ENCODE results near the gene EPS15.

EPS15 gene

DNA sequence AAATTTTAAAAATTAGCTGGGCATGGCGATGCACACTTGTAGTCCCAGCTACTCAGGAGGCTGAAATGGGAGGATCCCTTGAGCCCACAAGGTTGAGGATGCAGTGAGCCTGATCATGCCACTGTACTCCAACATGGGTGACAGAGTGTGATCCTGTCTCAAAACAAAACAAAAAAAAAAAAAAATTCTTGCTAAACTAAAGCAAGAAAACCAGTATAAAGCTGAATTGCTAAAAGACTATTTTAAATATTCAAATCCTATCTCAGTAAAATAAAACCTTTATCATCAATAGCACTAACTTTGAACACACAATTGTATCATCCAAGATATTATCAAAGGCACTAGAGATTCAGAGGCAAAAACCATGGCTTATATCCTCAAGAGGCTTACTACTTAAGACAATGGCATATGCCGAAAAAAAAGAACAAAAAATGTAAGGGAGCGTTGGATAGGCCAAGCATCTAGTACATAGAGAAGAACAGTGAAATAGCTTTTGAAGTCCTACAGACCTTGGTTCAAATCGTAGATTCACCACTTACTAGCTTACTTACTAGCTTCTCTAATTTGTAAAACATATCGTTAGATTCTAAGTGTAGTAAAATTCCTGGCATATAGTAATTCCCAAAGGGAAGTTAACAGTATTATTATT lies 3.6 kb downstream of the EPS15 start:
- ChIA-PET CTCF (interaction anchor here (0.6 kb wide), 1 partner anchor 25 kb away, joined by 3 read pairs; no protein-coding TSS in a partner anchor), POLR2A (no interaction called here)
- TF ChIP-seq FOXM1 (IDR thresholded peaks at IDR 0.05; ENCODE audit: borderline replicate concordance) (no peak), HDGF (IDR thresholded peaks at IDR 0.05; ENCODE audit: borderline replicate concordance) (no peak), NFRKB (IDR thresholded peaks at IDR 0.05) (no peak), L3MBTL2 (conservative IDR thresholded peaks at IDR 0.05) (no peak), FOXA1 (IDR thresholded peaks at IDR 0.05) (no peak), FOXK2 (IDR thresholded peaks at IDR 0.05) (no peak), BHLHE40 (IDR thresholded peaks at IDR 0.05; ENCODE audit: borderline replicate concordance) (no peak), TARDBP (IDR thresholded peaks at IDR 0.05) (no peak)
- no peak for DNase-seq (ENCODE audit: extremely low spot score)

DNA sequence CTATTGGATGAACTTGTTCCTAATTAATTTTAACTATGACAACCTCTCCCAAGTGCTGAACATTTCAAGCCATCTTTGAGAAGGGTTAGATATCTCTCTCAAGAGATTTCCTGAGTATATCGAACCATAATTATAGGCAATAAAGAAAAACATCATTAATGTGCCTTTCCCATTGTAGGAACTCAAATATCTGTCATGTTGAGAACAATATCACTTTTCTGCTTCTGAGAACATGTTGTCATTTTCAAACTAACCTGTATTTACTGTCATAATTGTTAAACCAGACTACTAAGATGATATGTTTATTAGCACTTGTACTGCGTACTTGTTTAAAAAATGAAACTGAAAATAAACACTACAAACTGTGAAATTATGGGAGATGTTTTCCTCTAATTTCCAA lies 4.3 kb downstream of the EPS15 start:
- POLR2A ChIA-PET, result no interaction called here
- CTCF ChIA-PET, result no interaction called here
- TF ChIP-seq NFRKB (IDR thresholded peaks at IDR 0.05), result no peak
- no peak for TF ChIP-seq L3MBTL2 (conservative IDR thresholded peaks at IDR 0.05)
- no peak for TF ChIP-seq HDGF (IDR thresholded peaks at IDR 0.05; ENCODE audit: borderline replicate concordance)
- no peak for TF ChIP-seq FOXM1 (IDR thresholded peaks at IDR 0.05; ENCODE audit: borderline replicate concordance)
- TF ChIP-seq CTBP1 (IDR thresholded peaks at IDR 0.05; ENCODE audit: borderline replicate concordance), result no peak
- TF ChIP-seq TARDBP (IDR thresholded peaks at IDR 0.05), result no peak
- TF ChIP-seq ELF4 (IDR thresholded peaks at IDR 0.05), result no peak
- TF ChIP-seq, protein P1, sequence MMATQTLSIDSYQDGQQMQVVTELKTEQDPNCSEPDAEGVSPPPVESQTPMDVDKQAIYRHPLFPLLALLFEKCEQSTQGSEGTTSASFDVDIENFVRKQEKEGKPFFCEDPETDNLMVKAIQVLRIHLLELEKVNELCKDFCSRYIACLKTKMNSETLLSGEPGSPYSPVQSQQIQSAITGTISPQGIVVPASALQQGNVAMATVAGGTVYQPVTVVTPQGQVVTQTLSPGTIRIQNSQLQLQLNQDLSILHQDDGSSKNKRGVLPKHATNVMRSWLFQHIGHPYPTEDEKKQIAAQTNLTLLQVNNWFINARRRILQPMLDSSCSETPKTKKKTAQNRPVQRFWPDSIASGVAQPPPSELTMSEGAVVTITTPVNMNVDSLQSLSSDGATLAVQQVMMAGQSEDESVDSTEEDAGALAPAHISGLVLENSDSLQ (IDR thresholded peaks at IDR 0.05), result no peak
- TF ChIP-seq SP1 (IDR thresholded peaks at IDR 0.05), result no peak
- DNase-seq (ENCODE audit: extremely low spot score), result no peak

DNA sequence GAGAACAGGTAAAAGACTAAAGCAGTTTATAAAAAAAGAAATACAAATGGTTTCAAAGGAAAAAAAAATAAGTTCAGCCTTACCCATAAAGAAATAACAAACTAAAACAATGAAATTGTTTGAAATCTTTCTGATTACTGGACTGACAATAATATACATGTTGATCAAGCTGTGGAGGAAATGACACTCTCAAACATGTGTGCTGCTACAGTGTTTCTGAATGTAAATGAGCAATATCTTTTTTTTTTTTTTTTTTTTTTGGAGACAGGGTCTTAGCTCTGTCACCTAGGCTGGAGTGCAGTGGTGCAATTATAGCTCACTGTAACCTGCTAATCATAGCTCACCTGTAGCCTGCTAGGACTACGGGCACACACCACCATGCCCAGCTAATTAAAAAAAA lies 6.5 kb downstream of the EPS15 start:
- TF ChIP-seq, protein P1 (IDR thresholded peaks at IDR 0.05), result no peak
- TF ChIP-seq CTBP1 (IDR thresholded peaks at IDR 0.05; ENCODE audit: borderline replicate concordance) (no peak), TARDBP (IDR thresholded peaks at IDR 0.05) (no peak), FOXA1 (IDR thresholded peaks at IDR 0.05) (no peak), ZNF384 (IDR thresholded peaks at IDR 0.05) (peak; percentile 48; the same call in 1 of the 2 replicates), FOXM1 (IDR thresholded peaks at IDR 0.05; ENCODE audit: borderline replicate concordance) (no peak), FOXK2 (IDR thresholded peaks at IDR 0.05) (no peak), BHLHE40 (IDR thresholded peaks at IDR 0.05; ENCODE audit: borderline replicate concordance) (no peak)
- DNase-seq (ENCODE audit: extremely low spot score), result no peak
- CTCF ChIA-PET, result interaction anchor here (0.6 kb wide), 1 partner anchor 25 kb away, joined by 4 read pairs; no protein-coding TSS in a partner anchor
- POLR2A ChIA-PET, result no interaction called here

DNA sequence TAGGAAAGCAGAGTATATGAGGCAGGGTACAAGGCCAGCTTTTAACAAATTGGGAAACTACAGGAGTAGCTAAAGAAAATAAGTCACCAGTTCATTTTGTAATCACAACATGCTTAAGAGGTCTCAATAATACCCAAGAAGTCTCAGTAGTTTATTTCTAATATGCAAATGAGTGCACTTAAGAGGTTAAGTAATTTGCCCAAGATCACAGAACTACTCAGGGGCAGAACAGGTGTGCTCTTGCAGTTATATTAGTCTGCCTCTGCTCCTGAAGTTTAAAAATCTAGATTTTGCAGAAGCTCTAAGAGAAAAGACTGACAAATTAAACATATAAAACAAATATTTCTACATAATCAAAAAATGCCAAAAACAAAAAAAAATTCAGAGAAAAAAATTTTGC lies 6.9 kb downstream of the EPS15 start:
- ChIA-PET POLR2A (no interaction called here), CTCF (interaction anchor here (0.6 kb wide), 1 partner anchor 24 kb away, joined by 4 read pairs; no protein-coding TSS in a partner anchor)
- TF ChIP-seq ARNT (IDR thresholded peaks at IDR 0.05) (no peak), BHLHE40 (IDR thresholded peaks at IDR 0.05; ENCODE audit: borderline replicate concordance) (no peak), ELF4 (IDR thresholded peaks at IDR 0.05) (no peak), SP1 (IDR thresholded peaks at IDR 0.05) (no peak)
- TF ChIP-seq, protein P1 (IDR thresholded peaks at IDR 0.05), result no peak

DNA sequence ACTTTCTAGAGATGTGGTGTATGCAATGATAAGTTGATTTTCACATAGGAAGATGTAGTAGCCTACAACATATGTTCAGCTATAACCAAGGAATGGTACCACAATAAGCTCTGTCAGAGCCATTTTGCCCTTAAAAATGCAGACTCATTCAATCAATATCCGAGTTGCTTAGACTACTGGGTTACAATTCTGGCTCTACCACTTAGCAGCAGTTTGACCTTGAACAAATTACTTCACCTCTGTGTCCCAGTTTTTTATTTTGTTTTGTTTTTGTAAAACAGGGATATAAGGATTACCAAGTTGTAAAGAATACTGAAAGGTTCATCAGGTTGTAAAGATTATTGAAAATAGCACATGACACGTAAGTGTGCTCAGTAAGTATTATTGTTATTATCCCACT lies 9.3 kb downstream of the EPS15 start:
- ChIA-PET POLR2A (interaction anchor here (1.0 kb wide), 1 partner anchor 8 kb away, joined by 5 read pairs; no protein-coding TSS in a partner anchor), CTCF (no interaction called here)
- no peak for TF ChIP-seq ELF4 (IDR thresholded peaks at IDR 0.05)
- TF ChIP-seq FOXM1 (IDR thresholded peaks at IDR 0.05; ENCODE audit: borderline replicate concordance), result no peak
- no peak for TF ChIP-seq SUZ12 (IDR thresholded peaks at IDR 0.05)
- no peak for TF ChIP-seq L3MBTL2 (conservative IDR thresholded peaks at IDR 0.05)
- TF ChIP-seq ARNT (IDR thresholded peaks at IDR 0.05), result no peak
- TF ChIP-seq, protein P1 (IDR thresholded peaks at IDR 0.05), result no peak
- TF ChIP-seq NFRKB (IDR thresholded peaks at IDR 0.05), result no peak
- TF ChIP-seq TARDBP (IDR thresholded peaks at IDR 0.05), result no peak
- TF ChIP-seq FOXA1 (IDR thresholded peaks at IDR 0.05), result no peak
- TF ChIP-seq ZNF384 (IDR thresholded peaks at IDR 0.05), result no peak
- TF ChIP-seq FOXK2 (IDR thresholded peaks at IDR 0.05), result no peak
- no peak for TF ChIP-seq CTBP1 (IDR thresholded peaks at IDR 0.05; ENCODE audit: borderline replicate concordance)
- TF ChIP-seq BHLHE40 (IDR thresholded peaks at IDR 0.05; ENCODE audit: borderline replicate concordance), result no peak
- no peak for TF ChIP-seq HDGF (IDR thresholded peaks at IDR 0.05; ENCODE audit: borderline replicate concordance)
- TF ChIP-seq SP1 (IDR thresholded peaks at IDR 0.05), result no peak
- TF ChIP-seq LEF1 (IDR thresholded peaks at IDR 0.05; ENCODE audit: borderline replicate concordance), result no peak
- DNase-seq (ENCODE audit: extremely low spot score), result no peak

More for the DNA sequence above, 6.9 kb downstream of the EPS15 start:
- no peak for DNase-seq (ENCODE audit: extremely low spot score)

DNA sequence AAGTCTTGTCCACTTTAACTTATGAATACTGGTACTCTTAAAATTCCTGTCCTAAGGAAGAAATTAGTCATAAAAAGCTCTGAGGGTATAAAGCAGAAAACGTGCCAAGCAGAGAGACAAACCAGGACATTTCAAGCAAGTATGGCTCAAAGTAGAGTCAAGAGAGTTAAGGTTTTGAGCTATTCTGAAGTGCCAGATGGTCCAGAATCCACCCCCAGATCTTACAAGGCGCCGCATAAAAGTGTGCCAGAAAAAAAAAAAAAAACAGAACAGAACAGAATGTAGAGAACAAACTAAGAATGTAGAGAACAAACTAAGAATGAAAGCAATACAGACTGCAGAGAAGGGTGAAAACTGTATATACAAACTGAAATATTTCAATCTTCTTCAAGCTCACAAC lies 12.5 kb downstream of the EPS15 start:
- peak; percentile 84 for TF ChIP-seq ZNF384 (IDR thresholded peaks at IDR 0.05)
- TF ChIP-seq SUZ12 (IDR thresholded peaks at IDR 0.05), result no peak
- no peak for DNase-seq (ENCODE audit: extremely low spot score)
- CTCF ChIA-PET, result no interaction called here
- POLR2A ChIA-PET, result no interaction called here

All from HEK293T (cell line).